ENCODE measurements around the gene NEK11.
"Not testable (repeated sequence)": the region's sequence is repeated elsewhere in the genome, so short reads cannot be mapped to it uniquely, and the experiment has no call there.

The NEK11 gene

DNA sequence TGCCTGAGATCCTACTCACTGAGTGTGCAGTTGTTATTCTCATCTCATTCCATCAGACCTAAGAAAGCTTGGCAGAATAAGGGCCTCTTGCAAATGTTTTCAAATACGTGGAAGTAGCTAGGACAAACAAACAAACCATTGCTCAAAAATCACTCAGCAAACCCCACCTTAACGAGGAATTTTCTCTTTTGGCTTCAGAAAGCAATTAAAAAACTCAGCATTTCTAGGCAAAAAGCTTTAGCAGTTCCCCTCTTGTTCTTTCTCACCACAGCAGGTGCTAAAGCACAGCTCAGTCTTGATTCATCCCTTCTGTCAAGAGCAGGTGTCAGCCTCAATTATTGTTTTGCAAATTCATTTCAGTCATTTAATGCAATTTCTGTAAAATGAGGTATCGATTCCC is 296.3 kb downstream of the NEK11 start:
- DNase-seq, result no peak

DNA sequence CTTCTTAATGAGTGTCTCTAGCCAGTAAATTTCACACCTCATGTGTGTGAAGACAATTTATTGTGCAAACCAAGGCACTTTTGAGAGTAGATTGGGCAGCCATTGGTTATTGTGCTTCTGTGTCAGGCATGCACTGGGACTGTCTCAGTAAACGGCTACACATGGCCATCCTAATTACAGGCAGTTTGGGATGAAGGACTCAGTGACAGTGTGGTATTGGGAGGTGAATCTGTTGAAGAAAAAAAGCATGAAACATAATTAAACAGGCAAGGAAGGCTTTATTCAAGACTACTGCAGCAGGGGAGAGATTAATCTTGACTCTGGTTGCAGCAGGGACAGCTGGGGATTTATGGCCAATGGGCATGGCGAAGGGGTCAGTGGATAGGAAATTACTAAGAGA is 297.1 kb downstream of the NEK11 start:
- no peak for DNase-seq

DNA sequence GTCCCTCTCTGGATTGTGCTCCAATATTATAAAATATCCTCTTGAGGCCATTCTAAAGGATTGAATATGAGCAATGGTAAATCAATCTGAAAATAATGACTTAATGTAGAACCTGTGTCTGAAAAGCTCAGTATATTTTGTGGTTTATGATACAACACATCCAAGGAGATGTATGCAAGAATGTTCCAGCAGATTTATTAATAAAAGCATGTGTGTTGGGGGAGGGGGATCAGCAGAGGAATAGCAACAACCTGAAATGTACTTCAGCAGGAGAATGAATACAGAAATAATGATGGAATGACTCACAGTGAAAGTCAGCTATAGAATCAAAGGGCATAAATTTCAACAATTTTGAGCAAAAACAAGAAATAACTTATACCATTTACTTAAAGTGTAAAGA is 298.2 kb downstream of the NEK11 start:
- DNase-seq, result no peak

DNA sequence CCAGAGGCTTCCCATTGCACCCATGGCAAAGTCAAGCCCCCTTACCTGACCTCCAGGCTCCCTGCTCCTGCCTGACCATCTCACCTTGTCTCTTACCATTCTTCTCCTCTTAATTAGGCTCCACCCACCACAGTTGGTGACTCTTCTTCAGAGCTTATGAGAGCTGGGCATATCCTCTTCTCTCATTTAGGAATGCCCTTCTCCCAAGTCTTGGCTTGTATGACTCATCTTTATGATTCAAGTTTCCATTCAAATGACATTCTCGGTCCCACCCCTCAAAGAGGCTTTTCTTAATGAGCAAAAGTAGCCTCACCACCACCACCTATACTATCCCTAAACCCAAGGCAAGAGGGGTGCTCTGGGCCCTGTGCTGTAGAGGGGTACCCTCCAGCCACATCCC is 299.6 kb downstream of the NEK11 start:
- DNase-seq, result no peak

DNA sequence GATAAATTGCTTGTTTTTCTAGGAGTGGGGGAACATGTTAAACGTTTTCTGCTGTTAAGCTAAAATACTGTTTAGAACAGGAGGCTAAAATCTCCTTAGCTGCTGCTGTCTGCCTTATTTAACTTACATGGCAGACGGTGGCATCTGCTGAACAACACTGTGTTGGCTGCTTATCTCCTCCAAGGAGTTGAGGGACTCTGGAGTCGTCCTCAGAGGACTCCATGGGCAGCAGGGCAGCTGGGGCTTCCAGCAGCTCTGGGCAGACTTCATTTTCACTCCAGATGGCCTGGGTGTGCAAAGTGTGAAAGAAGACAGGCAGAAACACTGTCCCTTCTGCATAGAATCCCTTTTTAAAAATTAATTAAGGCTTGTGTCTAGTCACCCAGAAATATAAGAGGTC is 302.0 kb downstream of the NEK11 start:
- DNase-seq, result no peak

DNA sequence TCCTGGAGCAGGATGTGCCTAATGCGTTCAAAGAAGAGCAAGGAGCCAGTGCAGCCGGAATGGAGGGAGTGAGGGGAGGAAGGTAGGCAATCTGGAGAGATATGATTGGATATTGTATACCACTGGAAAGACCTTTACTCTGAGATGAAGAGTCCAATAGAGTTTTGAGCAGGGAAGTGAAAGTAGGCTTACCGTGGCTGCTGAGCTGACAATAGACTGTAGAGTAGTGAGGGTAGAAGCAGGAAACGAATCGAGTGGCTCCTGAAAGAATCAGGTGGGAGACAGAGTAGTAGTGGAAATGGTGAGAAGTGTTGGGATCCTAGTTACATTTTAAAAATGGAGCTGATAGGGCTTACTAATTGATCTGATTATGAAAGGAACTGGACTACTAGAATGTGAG is 303.1 kb downstream of the NEK11 start:
- no peak for DNase-seq

DNA sequence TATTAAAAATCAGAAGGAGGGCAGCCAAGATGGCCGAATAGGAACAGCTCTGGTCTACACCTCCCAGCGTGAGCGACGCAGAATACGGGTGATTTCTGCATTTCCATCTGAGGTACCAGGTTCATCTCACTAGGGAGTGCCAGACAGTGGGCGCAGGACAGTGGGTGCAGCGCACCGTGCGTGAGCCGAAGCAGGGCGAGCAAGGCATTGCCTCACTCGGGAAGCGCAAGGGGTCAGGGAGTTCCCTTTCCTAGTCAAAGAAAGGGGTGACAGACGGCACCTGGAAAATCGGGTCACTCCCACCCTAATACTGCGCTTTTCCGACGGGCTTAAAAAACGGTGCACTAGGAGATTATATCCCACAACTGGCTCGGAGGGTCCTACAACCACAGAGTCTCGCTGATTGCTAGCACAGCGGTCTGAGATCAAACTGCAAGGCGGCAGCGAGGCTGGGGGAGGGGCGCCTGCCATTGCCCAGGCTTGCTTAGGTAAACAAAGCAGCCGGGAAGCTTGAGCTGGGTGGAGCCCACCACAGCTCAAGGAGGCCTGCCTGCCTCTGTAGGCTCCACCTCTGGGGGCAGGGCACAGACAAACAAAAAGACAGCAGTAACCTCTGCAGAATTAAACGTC is 304.9 kb downstream of the NEK11 start:
- DNase-seq, result not testable (repeated sequence)

DNA sequence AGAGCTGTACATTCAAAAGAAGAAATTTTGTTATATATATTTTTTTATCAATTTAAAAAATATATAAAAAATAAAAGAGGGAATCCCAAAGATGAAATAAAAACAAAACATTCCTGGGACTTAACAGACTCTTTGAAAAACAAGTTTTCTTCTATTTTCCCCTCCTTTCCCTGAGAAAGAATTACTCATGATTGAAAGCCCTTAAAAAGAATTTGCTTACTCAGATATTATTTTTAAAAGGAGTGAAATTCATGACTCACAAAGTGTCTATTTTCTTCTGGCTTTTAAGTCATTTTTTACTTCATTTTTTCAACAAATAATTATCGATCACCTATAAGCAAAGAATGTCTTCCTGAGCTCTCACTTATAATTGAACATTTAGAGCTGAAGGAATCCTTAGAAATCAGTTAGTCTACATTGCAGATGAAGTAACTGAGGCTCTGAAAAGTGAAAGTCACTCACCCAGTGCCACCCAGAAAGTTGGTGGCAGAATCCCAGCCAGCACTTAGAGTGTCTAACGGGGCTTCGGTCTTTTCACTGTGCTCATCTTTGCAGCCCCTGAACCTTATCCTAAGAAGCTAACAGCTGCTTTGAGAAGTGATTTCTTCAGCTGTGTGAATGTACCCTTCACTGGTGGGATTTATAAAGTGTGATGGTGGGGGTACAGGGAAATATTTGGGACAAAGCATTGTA is 312.4 kb downstream of the NEK11 start:
- DNase-seq, result no peak

DNA sequence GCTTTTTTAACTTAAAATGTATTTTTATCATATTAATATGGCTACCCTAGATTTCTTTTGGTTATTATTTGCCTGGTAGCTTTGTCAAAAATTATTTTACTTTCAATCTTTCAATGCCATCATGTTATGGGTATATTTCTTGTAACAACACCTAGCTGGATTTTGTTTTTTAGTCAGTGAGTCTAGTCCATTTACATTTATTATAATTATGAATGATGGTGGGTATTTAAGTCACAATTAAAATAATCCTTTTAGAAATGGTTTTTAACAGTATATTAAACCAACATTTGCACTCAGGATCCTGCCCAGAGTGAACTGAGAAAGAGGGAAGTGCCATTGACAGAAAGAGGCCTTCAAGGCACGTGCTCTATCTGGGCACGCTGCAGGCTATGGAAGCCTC is 315.1 kb downstream of the NEK11 start:
- DNase-seq, result no peak

DNA sequence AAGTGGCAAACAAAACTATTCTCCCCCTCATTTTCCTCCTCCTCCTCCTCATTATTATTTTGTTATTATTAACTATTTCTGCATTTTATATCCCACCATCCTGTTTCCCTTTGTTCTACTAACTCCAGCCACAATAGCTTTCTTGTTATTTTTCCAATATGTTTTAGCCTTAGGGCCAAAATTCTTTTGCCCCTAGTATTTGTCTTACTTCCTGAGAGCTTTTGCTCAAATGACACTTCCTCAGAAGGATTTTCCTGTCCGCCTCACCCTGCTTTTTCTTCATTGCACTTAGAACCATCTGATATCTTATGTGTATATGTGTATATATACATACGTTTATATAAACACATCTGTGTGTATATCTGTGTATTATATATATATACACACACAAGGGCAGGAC is 322.2 kb downstream of the NEK11 start:
- no peak for DNase-seq

DNA sequence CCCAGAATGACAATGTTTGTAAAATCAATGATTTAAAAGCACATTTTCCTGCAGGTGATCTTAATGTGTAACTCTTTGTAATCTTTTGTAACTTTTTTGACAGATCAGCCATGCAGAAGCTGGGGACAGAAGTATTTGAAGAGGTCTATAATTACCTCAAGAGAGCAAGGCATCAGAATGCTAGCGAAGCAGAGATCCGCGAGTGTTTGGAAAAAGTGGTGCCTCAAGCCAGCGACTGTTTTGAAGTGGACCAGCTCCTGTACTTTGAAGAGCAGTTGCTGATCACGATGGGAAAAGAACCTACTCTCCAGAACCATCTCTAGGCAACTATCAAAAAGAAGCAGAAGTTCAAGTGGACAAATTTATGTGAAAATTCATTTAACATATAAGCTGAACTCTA is 322.8 kb downstream of the NEK11 start:
- DNase-seq, result no peak

DNA sequence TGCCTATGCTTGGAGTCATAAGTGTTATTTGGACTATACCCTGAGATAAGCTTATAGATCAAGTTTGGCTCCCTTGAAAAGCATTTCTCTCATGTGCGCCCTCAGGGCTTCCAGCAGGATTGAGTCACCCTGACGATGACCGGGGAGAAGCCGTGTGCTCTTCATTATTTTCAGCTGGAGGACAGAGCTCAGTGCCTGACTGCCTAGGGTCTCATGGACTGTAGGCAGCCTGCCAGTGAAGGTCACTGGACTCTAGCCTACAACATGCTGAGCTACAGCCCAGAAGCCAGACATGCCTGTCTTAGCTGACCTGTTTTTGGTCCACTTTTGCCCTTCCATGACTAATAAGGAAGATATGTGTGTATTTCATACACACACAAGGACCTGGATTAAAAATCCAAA is 323.3 kb downstream of the NEK11 start:
- DNase-seq, result no peak

DNA sequence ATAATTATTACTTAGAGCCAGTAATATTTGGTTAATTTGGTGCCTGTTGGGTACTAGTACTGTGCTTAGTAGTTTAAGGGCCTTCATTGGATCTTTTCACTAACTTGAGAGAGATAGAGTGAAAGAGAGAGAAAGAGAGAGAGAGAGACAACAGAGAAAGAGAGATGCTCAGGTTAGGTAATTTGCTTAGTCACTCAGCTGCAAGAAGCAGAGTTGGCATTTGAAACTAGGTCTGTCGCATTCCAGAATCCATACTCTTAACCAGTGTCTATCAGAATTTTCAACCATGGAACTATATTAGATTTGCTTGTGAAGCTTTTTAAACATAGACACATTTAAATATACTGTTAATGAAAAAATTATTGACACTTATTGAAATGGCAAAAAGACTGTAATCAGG is 323.8 kb downstream of the NEK11 start:
- no peak for DNase-seq

DNA sequence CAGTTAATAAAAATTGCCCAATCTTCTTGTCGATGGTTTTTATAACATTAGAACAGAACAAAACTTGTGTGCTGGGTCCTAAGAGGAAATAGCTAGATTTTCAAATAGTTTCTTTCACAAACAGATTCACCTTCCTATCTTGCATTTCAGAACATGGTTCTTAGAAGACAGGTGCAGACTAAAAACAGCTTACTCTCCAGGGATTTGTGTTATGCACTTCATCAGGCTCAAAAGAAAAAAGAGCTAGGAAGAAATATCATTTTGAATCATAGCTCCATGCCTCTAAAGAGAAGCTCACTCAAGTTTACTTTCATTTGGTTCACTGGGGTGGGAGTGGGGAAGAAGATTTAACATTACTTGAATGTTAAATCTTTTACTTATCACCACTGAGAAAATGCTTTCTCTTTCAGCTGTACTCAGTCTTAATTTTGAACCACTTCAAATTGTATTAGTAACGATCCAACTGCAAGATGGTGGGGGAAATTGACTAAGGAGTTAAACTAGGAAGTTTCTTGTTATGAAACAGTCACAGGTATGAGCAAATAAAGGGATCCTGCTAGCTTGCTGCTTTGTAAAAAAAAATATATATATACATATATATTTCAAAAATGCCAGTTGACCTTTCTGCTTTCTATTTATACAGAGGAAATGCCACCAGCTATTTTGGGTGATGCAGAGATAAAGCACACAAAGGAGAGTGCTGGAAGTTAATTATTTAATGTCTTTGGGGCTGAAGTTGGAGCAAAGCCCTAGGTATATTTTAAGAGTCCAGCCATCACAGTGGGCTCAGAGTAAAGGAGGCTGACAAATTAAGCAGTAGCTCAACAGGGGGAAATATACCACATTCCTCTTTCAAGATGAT is 326.6 kb downstream of the NEK11 start:
- DNase-seq, result no peak

DNA sequence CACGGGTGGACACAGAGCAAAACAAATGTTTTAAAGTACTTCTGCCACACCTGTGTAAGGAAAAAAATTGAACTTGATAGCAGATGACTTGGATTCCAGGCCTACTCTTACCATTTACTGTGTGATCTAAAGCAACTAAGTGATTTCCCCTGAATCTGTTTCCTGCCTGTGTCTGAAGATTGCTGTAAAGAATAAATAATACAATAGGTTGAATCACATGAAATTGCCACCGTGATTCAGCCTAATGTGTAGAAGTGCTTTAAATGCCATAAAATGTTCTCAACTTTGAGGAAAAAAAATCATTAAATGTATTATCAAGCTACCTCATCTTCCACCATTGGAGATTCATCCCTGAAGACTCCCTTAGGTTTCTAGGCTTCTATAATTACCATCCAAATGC is 327.3 kb downstream of the NEK11 start:
- no peak for DNase-seq

DNA sequence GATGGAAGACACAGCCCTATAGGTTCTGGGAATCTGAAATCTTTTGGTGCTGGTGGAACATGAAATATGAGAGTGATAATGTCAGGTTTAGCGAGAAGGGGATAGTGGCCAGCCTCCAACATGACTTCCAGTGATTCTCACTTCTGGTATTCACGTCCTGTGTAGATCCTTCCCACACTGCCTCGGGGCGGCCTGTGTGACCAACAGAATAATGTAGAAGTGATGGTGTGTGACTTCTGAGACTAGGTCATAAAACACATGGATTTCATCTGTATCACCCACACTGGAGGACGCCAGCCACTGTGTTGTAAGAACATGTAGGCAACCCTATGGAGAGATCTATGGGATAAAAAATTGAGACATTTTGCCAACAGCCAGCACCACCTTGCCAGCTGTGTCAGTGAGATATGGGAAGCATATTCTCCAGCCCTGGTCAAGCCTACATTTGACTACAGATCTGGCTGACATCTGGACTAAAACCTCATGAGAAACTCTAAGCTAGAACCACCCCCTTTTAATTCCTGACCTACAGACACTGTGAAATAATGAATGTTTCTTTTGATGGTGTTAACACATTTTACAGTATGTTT is 329.4 kb downstream of the NEK11 start:
- DNase-seq, result no peak

DNA sequence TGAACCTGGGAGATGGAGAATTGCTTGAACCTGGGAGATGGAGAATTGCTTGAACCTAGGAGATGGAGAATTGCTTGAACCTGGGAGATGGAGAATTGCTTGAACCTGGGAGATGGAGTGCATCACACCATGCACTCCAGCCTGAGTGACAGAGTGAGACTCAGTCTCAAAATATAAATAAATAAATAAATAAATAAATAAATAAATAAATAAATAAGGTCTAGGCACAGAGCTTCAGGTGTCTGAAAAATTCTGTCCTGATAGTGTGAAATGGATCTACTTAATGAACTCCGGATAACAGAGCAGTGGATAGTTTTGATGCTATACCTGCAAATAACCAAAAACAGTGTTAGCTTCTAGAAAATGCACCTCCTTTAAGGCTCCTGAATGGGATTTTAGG is 330.6 kb downstream of the NEK11 start:
- DNase-seq, result no peak

DNA sequence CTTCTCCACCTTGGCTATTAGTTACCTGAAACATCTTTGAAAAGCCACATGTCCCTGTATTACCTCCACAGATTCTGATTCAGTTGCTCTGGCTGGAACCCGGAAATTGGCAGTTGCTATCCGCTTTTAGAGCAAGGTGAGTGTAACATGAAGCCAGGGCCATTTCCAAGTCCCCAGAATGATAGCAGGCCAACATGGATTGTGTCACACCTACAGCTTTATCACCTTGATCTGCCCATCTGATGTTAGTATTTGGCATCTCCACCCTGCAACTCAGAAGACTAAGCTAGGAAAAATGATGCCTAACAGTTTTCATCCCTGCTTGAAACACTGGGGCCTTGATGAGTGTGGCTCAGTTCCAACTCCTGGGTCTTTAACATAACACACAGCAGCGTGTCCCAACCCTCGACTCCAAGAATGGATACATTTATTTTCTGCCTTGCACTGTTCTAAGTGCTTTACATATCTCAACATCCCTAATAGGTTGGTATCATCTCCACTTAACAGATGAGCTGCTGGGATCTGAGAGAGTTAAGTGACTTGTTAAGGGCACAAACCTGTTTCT is 333.6 kb downstream of the NEK11 start:
- no peak for DNase-seq

DNA sequence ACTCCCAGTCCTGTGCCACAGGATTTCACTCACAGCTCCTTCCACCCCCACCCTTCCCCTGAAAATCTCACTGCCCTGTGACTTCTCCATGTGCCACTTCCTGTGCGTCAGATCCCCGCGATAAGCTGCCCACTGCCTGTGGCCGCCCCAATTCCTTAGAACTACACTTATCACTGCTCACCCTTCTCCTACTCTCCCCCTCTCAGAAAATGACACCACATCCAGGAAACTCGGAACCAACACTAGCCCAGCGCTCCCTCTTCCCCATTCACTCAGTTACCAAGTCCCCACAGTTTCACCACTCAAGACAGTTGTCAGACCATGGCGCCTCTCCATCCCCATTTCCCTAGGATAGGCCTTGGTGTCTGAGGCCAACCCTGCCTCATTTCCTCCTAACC is 334.4 kb downstream of the NEK11 start:
- not testable (repeated sequence) for DNase-seq

DNA sequence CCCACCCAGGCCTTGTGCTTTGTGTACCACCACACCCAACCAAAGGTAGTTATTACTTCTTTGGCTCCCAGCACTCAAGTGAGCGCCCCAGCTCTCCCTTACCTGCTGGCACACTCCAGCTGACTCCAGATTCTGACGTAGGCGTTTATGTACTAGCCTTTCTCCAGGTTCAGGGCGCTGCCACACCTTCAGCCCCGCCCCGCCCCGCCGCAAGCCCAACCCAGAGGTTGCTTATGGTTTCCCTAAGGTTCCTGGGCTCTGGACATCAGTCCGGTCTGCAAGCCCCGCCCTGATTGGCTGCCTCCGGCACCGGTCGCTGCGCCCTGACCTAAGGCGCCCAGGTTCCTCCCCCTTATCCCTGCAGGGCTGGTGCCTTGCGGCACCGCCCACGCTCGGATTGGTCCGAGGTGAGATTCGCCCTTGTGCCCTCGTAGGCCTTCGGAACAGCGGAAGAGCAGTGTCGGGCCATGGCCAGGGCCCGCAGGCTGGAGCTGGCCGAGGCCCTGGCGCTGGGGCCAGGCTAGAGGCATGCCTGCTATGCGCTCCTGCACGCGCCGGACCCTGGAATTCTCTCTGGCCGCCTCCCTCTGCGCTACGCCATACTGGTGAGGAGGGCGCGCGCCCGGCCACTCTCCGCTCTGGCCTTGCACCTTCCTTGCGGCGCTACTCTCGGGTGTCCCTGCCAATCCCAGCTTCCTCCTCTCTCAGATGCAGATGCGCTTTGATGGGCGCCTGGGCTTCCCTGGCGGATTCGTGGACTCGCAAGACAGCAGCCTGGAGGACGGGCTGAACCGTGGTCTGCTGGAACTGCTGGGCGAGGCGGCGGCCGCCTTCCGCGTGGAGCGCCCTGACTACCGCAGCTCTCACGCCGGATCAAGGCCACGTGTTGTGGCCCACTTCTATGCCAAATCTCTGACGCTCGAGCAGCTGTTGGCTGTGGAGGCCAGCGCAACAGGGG is 335.1 kb downstream of the NEK11 start:
- DNase-seq, result no peak

DNA sequence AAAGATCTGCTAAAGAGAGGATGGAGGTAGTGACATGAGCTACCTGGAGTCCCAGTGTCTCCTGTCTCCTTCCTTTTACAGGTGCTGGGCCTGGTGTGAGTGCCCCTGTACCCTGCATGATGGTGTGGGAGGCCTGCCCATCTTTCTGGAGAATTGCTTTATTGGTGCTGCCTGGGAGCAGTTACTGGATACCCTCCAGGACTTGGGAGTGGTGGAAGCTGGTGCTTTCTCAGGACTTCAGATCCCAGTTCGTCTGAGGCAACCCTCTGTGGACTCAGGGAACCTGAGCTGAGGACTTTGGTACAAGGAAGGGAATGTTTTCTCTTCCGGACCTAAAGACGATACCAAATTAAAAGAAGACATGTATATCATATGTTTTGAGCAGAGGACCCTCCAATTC is 336.6 kb downstream of the NEK11 start:
- no peak for DNase-seq

Data from GOT3 (cell line).